Lower leg skin (tissue), 3 donors: ENCODE measurements around the gene SMIM31.

Experiments used
- POLR2A ChIP-seq, 2 donors: fragments of 450-650 bp; IDR thresholded peaks; one replicate each; pipeline ENCODE4 v1.6.1; 2016 to 2017; ENCODE audit warnings: antibody characterized with exemption in 2 of 2, mild to moderate bottlenecking in 1 of 2, moderate library complexity in 1 of 2
- TF ChIP-seq, protein P1 (sequence below), 3 donors: fragments of 450-650 bp; IDR thresholded peaks; one replicate each; pipeline ENCODE4 v1.5.1; 2016; ENCODE audit warnings: antibody characterized with exemption in 3 of 3, mild to moderate bottlenecking in 3 of 3, moderate library complexity in 2 of 3

DNA sequence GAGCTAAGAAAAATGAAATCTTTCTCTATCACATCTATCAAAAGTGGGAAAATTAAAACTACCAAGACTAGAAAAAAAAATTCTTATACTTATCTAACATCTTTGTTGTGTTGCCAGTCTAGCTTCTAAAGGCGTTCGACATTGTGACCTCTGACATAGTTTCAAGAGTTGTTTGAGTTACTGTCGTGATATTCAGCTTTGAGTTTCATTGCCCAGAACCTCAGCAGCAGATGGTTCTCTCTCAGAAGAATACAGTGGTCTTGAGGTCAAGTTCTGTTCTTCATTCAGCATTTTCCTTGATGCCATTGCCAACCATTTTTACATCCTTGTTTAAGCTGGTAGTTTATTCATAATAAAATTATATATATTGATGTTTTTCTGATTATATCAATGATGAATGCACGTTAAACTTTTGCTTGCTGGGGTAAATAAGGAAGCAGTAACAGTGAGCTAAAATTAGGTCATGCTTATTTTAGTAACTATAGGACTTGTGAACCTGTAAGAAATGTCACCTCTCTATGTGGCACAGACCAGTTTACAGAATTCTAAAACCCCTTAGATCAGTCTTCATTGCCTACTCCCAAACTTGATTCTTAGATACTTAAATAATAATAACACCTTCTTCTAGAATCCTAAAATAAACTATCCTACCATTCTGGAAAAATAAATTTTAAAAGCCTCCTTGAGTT is 23.1 kb upstream of the SMIM31 start:
- TF ChIP-seq, protein P1, sequence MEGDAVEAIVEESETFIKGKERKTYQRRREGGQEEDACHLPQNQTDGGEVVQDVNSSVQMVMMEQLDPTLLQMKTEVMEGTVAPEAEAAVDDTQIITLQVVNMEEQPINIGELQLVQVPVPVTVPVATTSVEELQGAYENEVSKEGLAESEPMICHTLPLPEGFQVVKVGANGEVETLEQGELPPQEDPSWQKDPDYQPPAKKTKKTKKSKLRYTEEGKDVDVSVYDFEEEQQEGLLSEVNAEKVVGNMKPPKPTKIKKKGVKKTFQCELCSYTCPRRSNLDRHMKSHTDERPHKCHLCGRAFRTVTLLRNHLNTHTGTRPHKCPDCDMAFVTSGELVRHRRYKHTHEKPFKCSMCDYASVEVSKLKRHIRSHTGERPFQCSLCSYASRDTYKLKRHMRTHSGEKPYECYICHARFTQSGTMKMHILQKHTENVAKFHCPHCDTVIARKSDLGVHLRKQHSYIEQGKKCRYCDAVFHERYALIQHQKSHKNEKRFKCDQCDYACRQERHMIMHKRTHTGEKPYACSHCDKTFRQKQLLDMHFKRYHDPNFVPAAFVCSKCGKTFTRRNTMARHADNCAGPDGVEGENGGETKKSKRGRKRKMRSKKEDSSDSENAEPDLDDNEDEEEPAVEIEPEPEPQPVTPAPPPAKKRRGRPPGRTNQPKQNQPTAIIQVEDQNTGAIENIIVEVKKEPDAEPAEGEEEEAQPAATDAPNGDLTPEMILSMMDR (IDR thresholded peaks at IDR 0.05) = no peak
- TF ChIP-seq POLR2A (IDR thresholded peaks at IDR 0.05) = no peak
